ENCODE data around the gene ASIC3. TPM values are rescaled to one million over a fixed set of nuclear protein-coding genes. Genes with fewer than 3 reads are reported as not detected.

ASIC3 gene
- total and polyA plus RNA-seq, 2 of the 4 experiments (the other 2 are of a cell fraction), result 0.74 TPM; not detected in 1

DNA sequence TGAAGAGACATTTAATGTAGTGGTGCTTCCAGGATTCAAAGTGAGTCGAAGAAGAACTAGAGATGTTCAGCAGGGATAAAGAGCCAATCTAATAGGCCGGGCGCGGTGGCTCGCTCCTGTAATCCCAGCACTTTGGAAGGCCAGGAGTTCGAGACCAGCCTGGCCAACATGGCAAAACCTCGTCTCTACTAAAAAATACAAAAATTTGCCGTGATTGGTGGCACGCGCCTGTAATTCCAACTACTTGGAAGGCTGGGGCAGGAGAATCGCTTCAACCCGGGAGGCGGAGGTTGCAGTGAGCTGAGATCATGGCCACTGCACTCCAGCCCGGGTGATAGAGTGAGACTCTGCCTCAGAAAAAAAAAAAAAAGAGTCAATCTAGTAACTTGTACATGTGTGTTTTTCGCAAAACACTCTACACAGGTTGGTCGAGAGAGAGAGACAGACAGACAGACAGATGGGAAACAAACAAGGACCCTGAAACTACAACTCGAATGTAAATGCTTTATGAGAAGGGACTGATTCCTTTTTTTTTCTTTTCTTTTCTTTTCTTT, 19.3 kb upstream of the ASIC3 start (continued):
- TF ChIP-seq, protein P1, sequence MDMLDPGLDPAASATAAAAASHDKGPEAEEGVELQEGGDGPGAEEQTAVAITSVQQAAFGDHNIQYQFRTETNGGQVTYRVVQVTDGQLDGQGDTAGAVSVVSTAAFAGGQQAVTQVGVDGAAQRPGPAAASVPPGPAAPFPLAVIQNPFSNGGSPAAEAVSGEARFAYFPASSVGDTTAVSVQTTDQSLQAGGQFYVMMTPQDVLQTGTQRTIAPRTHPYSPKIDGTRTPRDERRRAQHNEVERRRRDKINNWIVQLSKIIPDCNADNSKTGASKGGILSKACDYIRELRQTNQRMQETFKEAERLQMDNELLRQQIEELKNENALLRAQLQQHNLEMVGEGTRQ (IDR thresholded peaks at IDR 0.05; ENCODE audit: low read depth, low read length), result no peak

DNA sequence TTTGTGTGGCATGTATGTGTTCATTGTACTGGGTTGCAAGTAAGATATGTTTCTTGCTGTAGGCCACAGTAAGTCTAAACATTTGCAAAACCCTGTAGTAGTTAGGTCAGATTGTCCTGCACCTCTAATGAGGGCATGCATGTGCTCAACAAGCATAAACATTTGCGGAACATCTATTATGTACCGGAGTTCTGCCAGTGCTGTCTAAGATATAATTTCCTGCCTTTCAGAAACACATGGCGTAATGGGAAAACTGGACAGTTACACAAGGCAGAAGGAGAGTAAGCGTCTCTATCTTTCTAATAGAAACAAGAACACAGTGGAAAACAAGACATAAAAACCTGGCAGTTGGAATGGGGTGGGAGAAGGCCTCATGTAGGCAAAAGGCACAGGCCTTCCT, 17.3 kb upstream of the ASIC3 start:
- H4K91ac ChIP-seq (ENCODE audit: insufficient read depth, low read depth, low read length), result no peak overlapping the region
- H3K56ac ChIP-seq (ENCODE audit: extremely low read depth, insufficient read depth, low read length), result no peak overlapping the region

More for the DNA sequence above, 17.3 kb upstream of the ASIC3 start:
- no peak overlapping the region for H2AK9ac ChIP-seq (replicated peaks; ENCODE audit: low read depth, low read length, poor library complexity)
- H3K9me3 ChIP-seq (ENCODE audit: control insufficient read depth, insufficient read depth, low read length), result no peaks in the 10 kb centered on the region
- no peak overlapping the region for H4K5ac ChIP-seq (ENCODE audit: low read depth, low read length)
- no peak overlapping the region for H3K27ac ChIP-seq (ENCODE audit: insufficient read depth, low read length)
- no peak overlapping the region for H2BK15ac ChIP-seq (ENCODE audit: low read depth, low read length)
- no peak overlapping the region for H3K4ac ChIP-seq (ENCODE audit: low read depth, low read length)
- H2BK120ac ChIP-seq (ENCODE audit: low read depth, low read length), result no peak overlapping the region
- no peaks in the 10 kb centered on the region for H3K27me3 ChIP-seq (ENCODE audit: control insufficient read depth, insufficient read depth, low read length)
- H3K14ac ChIP-seq (replicated peaks; ENCODE audit: low read depth, low read length), result no peak overlapping the region
- H2BK20ac ChIP-seq (ENCODE audit: low read depth, low read length), result no peak overlapping the region
- DNase-seq, result no peak
- dilution Hi-C loops (cut with HindIII; ENCODE audit: low sequenced_read_pairs, unreplicated experiment) (no loop called here), in situ Hi-C loops (cut with MboI; ENCODE audit: low sequenced_read_pairs) (no loop called here), intact Hi-C loops (cut with micrococcal nuclease) (no loop called here)
- BruUV-seq (replicated peaks), result TSS peak; percentile 40
- no CpG with 5 or more reads among the region's 4 CpGs for WGBS, 2 experiments (ENCODE audit: extremely low coverage in 2 of 2, insufficient read length in 1 of 2)
- no peak overlapping the region for H3K4me2 ChIP-seq (ENCODE audit: low read depth, low read length)
- no peaks in the 10 kb centered on the region for H3K9me1 ChIP-seq (ENCODE audit: insufficient read depth, low read length)
- H3K79me1 ChIP-seq (ENCODE audit: low read depth in 1 of 2, low read length in 2 of 2), result peaks cover 10 to 23% of the 10 kb centered on the region in 2 experiments; a peak in 3 of 4 replicates
- H3K9ac ChIP-seq (ENCODE audit: low read depth, low read length), result no peak overlapping the region
- no peak for ATAC-seq (ENCODE audit: low read depth)
- no peak overlapping the region for H2AK5ac ChIP-seq (ENCODE audit: low read depth, low read length)
- H2BK5ac ChIP-seq (ENCODE audit: low read depth, low read length, poor library complexity, severe bottlenecking), result no peak overlapping the region
- no peak overlapping the region for H3K23ac ChIP-seq (ENCODE audit: low read depth, low read length)
- TF ChIP-seq, protein P2, sequence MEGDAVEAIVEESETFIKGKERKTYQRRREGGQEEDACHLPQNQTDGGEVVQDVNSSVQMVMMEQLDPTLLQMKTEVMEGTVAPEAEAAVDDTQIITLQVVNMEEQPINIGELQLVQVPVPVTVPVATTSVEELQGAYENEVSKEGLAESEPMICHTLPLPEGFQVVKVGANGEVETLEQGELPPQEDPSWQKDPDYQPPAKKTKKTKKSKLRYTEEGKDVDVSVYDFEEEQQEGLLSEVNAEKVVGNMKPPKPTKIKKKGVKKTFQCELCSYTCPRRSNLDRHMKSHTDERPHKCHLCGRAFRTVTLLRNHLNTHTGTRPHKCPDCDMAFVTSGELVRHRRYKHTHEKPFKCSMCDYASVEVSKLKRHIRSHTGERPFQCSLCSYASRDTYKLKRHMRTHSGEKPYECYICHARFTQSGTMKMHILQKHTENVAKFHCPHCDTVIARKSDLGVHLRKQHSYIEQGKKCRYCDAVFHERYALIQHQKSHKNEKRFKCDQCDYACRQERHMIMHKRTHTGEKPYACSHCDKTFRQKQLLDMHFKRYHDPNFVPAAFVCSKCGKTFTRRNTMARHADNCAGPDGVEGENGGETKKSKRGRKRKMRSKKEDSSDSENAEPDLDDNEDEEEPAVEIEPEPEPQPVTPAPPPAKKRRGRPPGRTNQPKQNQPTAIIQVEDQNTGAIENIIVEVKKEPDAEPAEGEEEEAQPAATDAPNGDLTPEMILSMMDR (conservative IDR thresholded peaks at IDR 0.05; ENCODE audit: low read depth, low read length), result no peak
- TF ChIP-seq FOS (IDR thresholded peaks at IDR 0.05; ENCODE audit: low read depth, low read length) (no peak), CHD1 (IDR thresholded peaks at IDR 0.05; ENCODE audit: low read depth, low read length) (no peak), CEBPB (IDR thresholded peaks at IDR 0.05; ENCODE audit: low read depth, low read length) (no peak), MXI1 (IDR thresholded peaks at IDR 0.05; ENCODE audit: borderline replicate concordance, low read depth, low read length) (no peak), MAFK (IDR thresholded peaks at IDR 0.05; ENCODE audit: low read depth, low read length) (no peak), SMC3 (IDR thresholded peaks at IDR 0.05; ENCODE audit: low read depth, low read length) (no peak), RAD21 (IDR thresholded peaks at IDR 0.05; ENCODE audit: low read length) (no peak), POLR2A (IDR thresholded peaks at IDR 0.05; ENCODE audit: low read depth, low read length) (no peak)
- TF ChIP-seq, protein P1 (IDR thresholded peaks at IDR 0.05; ENCODE audit: low read depth, low read length), result no peak
- TF ChIP-seq, protein P3, sequence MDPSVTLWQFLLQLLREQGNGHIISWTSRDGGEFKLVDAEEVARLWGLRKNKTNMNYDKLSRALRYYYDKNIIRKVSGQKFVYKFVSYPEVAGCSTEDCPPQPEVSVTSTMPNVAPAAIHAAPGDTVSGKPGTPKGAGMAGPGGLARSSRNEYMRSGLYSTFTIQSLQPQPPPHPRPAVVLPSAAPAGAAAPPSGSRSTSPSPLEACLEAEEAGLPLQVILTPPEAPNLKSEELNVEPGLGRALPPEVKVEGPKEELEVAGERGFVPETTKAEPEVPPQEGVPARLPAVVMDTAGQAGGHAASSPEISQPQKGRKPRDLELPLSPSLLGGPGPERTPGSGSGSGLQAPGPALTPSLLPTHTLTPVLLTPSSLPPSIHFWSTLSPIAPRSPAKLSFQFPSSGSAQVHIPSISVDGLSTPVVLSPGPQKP (IDR thresholded peaks at IDR 0.05; ENCODE audit: borderline replicate concordance, low read depth, low read length), result no peak
- H4K20me1 ChIP-seq (ENCODE audit: insufficient read depth, low read length), result no peaks in the 10 kb centered on the region
- no peak overlapping the region for H3K18ac ChIP-seq (ENCODE audit: low read depth, low read length)
- H2AFZ ChIP-seq (replicated peaks; ENCODE audit: low read length, poor library complexity), result no peak overlapping the region
- H3K4me1 ChIP-seq (ENCODE audit: control insufficient read depth, insufficient read depth, low read length), result no peaks in the 10 kb centered on the region
- H4K8ac ChIP-seq (ENCODE audit: low read depth in 2 of 2, low read length in 2 of 2), result no peak overlapping the region
- POLR2A ChIA-PET (ENCODE audit: unreplicated experiment), result no interaction called here
- H3K4me3 ChIP-seq (ENCODE audit: insufficient read depth, low read depth, low read length), result no peak overlapping the region
- H3K36me3 ChIP-seq (ENCODE audit: control insufficient read depth, insufficient read depth, low read length), result peaks cover 19% of the 10 kb centered on the region
- CTCF ChIA-PET, result no interaction called here

Measured in IMR-90 (cell line).